GM12878 (cell line): ENCODE results near the gene RTN3.

Experiments
- CBFB ChIP-seq: IDR thresholded peaks from 2 replicates; pipeline ENCODE4 v1.6.1; 2016; ENCODE audit warnings: antibody characterized with exemption, low read depth
- EP300 ChIP-seq, 2 experiments: fragments of 150-350 bp in 1 of 2; IDR thresholded peaks; 2 replicates each; pipeline ENCODE4 v1.6.1; 2011 to 2012; ENCODE audit warnings: low read depth in 2 of 2, low read length in 2 of 2, borderline replicate concordance in 1 of 2, improper control_type of control experiment in 1 of 2, inconsistent platforms in 1 of 2; ENCODE audit not compliant: control insufficient read depth in 1 of 2
- REST ChIP-seq: IDR thresholded peaks from 2 replicates; pipeline ENCODE4 v1.6.1; 2012; ENCODE audit warnings: mild to moderate bottlenecking, low read depth, low read length
- SIX5 ChIP-seq: IDR thresholded peaks from 2 replicates; pipeline ENCODE4 v1.6.1; 2011; ENCODE audit warnings: mild to moderate bottlenecking, low read depth, low read length, moderate library complexity; ENCODE audit not compliant: severe bottlenecking
- TF ChIP-seq, protein P1 (sequence below): fragments of 150-350 bp; IDR thresholded peaks from 2 replicates; pipeline ENCODE4 v1.6.1; 2016; ENCODE audit warnings: low read depth, low read length
- TF ChIP-seq, protein P2 (sequence below), 3 experiments: IDR thresholded peaks in 2 of 3; conservative IDR thresholded peaks in 1 of 3; 2 replicates each; pipeline ENCODE4 v1.5.1; 2011; ENCODE audit warnings: low read depth in 3 of 3, low read length in 3 of 3, mild to moderate bottlenecking in 3 of 3, control low read depth in 2 of 3, moderate library complexity in 2 of 3, inconsistent platforms in 1 of 3, mixed read lengths in 1 of 3; ENCODE audit not compliant: control insufficient read depth in 2 of 3, insufficient read depth in 1 of 3; ENCODE audit errors: extremely low read depth in 1 of 3

GRCh38 chr11:63705526-63705925, 24.2 kb downstream of the RTN3 start:
- TF ChIP-seq, protein P1, sequence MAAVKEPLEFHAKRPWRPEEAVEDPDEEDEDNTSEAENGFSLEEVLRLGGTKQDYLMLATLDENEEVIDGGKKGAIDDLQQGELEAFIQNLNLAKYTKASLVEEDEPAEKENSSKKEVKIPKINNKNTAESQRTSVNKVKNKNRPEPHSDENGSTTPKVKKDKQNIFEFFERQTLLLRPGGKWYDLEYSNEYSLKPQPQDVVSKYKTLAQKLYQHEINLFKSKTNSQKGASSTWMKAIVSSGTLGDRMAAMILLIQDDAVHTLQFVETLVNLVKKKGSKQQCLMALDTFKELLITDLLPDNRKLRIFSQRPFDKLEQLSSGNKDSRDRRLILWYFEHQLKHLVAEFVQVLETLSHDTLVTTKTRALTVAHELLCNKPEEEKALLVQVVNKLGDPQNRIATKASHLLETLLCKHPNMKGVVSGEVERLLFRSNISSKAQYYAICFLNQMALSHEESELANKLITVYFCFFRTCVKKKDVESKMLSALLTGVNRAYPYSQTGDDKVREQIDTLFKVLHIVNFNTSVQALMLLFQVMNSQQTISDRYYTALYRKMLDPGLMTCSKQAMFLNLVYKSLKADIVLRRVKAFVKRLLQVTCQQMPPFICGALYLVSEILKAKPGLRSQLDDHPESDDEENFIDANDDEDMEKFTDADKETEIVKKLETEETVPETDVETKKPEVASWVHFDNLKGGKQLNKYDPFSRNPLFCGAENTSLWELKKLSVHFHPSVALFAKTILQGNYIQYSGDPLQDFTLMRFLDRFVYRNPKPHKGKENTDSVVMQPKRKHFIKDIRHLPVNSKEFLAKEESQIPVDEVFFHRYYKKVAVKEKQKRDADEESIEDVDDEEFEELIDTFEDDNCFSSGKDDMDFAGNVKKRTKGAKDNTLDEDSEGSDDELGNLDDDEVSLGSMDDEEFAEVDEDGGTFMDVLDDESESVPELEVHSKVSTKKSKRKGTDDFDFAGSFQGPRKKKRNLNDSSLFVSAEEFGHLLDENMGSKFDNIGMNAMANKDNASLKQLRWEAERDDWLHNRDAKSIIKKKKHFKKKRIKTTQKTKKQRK = no peak
- TF ChIP-seq, protein P2, sequence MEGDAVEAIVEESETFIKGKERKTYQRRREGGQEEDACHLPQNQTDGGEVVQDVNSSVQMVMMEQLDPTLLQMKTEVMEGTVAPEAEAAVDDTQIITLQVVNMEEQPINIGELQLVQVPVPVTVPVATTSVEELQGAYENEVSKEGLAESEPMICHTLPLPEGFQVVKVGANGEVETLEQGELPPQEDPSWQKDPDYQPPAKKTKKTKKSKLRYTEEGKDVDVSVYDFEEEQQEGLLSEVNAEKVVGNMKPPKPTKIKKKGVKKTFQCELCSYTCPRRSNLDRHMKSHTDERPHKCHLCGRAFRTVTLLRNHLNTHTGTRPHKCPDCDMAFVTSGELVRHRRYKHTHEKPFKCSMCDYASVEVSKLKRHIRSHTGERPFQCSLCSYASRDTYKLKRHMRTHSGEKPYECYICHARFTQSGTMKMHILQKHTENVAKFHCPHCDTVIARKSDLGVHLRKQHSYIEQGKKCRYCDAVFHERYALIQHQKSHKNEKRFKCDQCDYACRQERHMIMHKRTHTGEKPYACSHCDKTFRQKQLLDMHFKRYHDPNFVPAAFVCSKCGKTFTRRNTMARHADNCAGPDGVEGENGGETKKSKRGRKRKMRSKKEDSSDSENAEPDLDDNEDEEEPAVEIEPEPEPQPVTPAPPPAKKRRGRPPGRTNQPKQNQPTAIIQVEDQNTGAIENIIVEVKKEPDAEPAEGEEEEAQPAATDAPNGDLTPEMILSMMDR (IDR thresholded peaks at IDR 0.05 in 2 of 3, conservative IDR thresholded peaks at IDR 0.05 in 1 of 3; ENCODE audit: control insufficient read depth in 2 of 3, extremely low read depth in 1 of 3, insufficient read depth in 1 of 3, low read depth in 3 of 3, low read length in 3 of 3) = no peak
- TF ChIP-seq SIX5 (no peak), REST (no peak), CBFB (no peak), EP300 (IDR thresholded peaks at IDR 0.05; ENCODE audit: borderline replicate concordance in 1 of 2, control insufficient read depth in 1 of 2, low read depth in 2 of 2, low read length in 2 of 2) (no peak)
